Fibroblast of the aortic adventitia (primary cell): ENCODE measurements around the gene TMEM212. TPM values are rescaled to one million over a fixed set of nuclear protein-coding genes. Genes with fewer than 3 reads are reported as not detected.

Source experiments
- DNase-seq: peaks from one replicate; pipeline ENCODE4 v3.0.0-alpha.2; 2010; ENCODE audit warnings: low read depth
- H3K4me3 ChIP-seq: 2 replicates; pipeline ENCODE4 v1.5.1; 2011; ENCODE audit warnings: low read depth, mild to moderate bottlenecking, control low read depth, low read length, moderate library complexity
- CTCF ChIP-seq: IDR thresholded peaks from 2 replicates; pipeline ENCODE4 v1.5.1; 2011; ENCODE audit warnings: mild to moderate bottlenecking, low read length, control low read depth, inconsistent platforms; ENCODE audit not compliant: insufficient read depth
- total RNA-seq: library from RNA; depleted of rRNA; stranded (reverse); fragments of >200 nt; gene quantifications from 2 replicates; pipeline ENCODE4 v1.2.3, GENCODE V29; 2012; ENCODE audit warnings: low replicate concordance

The TMEM212 gene
- total RNA-seq = not detected in 2 replicates

GRCh38 chr3:171842864-171843518 is at the start of gene TMEM212:
TSS of gene TMEM212 (plus strand) at chr3:171843349. CDS start at chr3:171843384, 35 bp downstream.
- H3K4me3 ChIP-seq = no peak within 1 kb of the TSS
- TF ChIP-seq CTCF = no peak
- peak; percentile 52 for DNase-seq

- H3K4me3 ChIP-seq = no peak overlapping the region
- DNase-seq = no peak
- TF ChIP-seq CTCF = no peak
Measured at GRCh38 chr3:171796625-171797264, 46.4 kb upstream of the TMEM212 start.

- no peak for TF ChIP-seq CTCF
- no peak overlapping the region for H3K4me3 ChIP-seq
- peak; percentile 33 for DNase-seq
Measured at GRCh38 chr3:171797265-171797679, 45.9 kb upstream of the TMEM212 start.

- H3K4me3 ChIP-seq = no peak overlapping the region
- peak; percentile 30 for DNase-seq
- TF ChIP-seq CTCF = no peak
Measured at GRCh38 chr3:171797873-171798272, 45.3 kb upstream of the TMEM212 start.

- TF ChIP-seq CTCF = no peak
- no peak overlapping the region for H3K4me3 ChIP-seq
- DNase-seq = no peak
Measured at GRCh38 chr3:171799501-171799900, 43.6 kb upstream of the TMEM212 start.

GRCh38 chr3:171801738-171802589 is 41.2 kb upstream of the TMEM212 start:
- peak; percentile 98 for DNase-seq
- no peak overlapping the region for H3K4me3 ChIP-seq
- no peak for TF ChIP-seq CTCF
